ENCODE results near the gene SAT2. TPM values are rescaled to one million over a fixed set of nuclear protein-coding genes. Genes with fewer than 3 reads are reported as not detected.

SAT2 gene
- total RNA-seq, 1 experiment from 2014 or later: 54.9 TPM

DNA sequence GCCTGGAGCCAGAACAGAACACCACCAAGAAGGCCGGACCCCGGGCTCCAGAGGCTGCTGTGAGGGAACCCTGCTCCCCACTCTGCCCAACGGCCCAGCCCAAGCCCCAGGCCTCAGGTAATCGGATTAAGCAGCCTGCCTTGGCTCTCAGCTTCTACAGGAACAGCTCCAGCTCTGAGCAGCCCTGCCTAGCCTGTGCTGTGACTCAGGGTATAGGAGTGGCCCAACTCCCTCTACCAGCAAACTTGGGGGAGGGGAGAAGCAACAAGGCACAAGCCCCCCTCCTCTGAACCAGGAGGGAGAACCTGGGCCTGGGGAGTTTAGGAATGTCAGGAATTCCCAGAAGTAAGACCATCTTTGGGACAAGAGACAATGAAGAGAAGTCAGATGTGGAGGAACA is 36.9 kb downstream of the SAT2 start:
- Histone ChIP-seq H3K27me3 (ENCODE audit: insufficient read depth, low read length) (no peaks in the 10 kb centered on the region), H4K20me1 (ENCODE audit: insufficient read depth) (no peaks in the 10 kb centered on the region), H3K9me3 (ENCODE audit: control insufficient read depth in 1 of 2, insufficient read depth in 1 of 2, low read depth in 1 of 2, low read length in 2 of 2) (no peaks in the 10 kb centered on the region), H2AFZ (ENCODE audit: low read depth, low read length, poor library complexity, severe bottlenecking) (no peak overlapping the region), H3K9me2 (ENCODE audit: insufficient read depth) (no peaks in the 10 kb centered on the region), H3K9ac (ENCODE audit: low read length) (peak overlapping the region; percentile 18; the same call in 1 of the 2 replicates), H3K27ac (ENCODE audit: low read depth, low read length) (peak overlapping the region; percentile 33; the same call in 1 of the 2 replicates), H3K4me3 (replicated peaks in 1 of 2; ENCODE audit: low read depth in 1 of 2, low read length in 2 of 2) (no peak overlapping the region), H3K36me3 (ENCODE audit: control insufficient read depth in 1 of 2, insufficient read depth in 2 of 2, low read length in 2 of 2) (peaks cover 43 to 54% of the 10 kb centered on the region in 2 experiments; a peak in 3 of 4 replicates), H3K79me2 (ENCODE audit: insufficient read depth, low read length) (peaks cover 13% of the 10 kb centered on the region), H3K4me1 (ENCODE audit: control insufficient read depth in 1 of 2, insufficient read depth in 2 of 2, low read length in 2 of 2) (peaks cover 0 to 23% of the 10 kb centered on the region in 2 experiments; a peak in 3 of 4 replicates), H3K4me2 (ENCODE audit: low read length) (peak overlapping the region; percentile 24)
- BruUV-seq (replicated peaks): no TSS peak
- ChIA-PET CTCF (no interaction called here), RAD21 (ENCODE audit: low non-redundant PET in 1 of 2, low total read pairs in 2 of 2, uncharacterized antibody in 2 of 2, unreplicated experiment in 2 of 2) (no interaction called here), POLR2A (interaction anchor here (0.6 kb wide), 2 partner anchors 96 to 634 kb away, joined by 3 read pairs; partner anchors contain the start of gene TP53)
- TF ChIP-seq ZFX (IDR thresholded peaks at IDR 0.05) (no peak), EZH2phosphoT487 (IDR thresholded peaks at IDR 0.05; ENCODE audit: borderline replicate concordance) (no peak), POLR2AphosphoS5 (IDR thresholded peaks at IDR 0.05; ENCODE audit: low read depth, low read length) (no peak), RAD21 (IDR thresholded peaks at IDR 0.05; ENCODE audit: low read depth) (no peak)
- TF ChIP-seq, protein P1, sequence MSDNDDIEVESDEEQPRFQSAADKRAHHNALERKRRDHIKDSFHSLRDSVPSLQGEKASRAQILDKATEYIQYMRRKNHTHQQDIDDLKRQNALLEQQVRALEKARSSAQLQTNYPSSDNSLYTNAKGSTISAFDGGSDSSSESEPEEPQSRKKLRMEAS (IDR thresholded peaks at IDR 0.05): no peak
- ATAC-seq (peak; percentile 33; the same call in 1 of the 2 replicates), DNase-seq (ENCODE audit: low read depth, low spot score) (no peak)
- intact Hi-C loops (cut with micrococcal nuclease): no loop called here

DNA sequence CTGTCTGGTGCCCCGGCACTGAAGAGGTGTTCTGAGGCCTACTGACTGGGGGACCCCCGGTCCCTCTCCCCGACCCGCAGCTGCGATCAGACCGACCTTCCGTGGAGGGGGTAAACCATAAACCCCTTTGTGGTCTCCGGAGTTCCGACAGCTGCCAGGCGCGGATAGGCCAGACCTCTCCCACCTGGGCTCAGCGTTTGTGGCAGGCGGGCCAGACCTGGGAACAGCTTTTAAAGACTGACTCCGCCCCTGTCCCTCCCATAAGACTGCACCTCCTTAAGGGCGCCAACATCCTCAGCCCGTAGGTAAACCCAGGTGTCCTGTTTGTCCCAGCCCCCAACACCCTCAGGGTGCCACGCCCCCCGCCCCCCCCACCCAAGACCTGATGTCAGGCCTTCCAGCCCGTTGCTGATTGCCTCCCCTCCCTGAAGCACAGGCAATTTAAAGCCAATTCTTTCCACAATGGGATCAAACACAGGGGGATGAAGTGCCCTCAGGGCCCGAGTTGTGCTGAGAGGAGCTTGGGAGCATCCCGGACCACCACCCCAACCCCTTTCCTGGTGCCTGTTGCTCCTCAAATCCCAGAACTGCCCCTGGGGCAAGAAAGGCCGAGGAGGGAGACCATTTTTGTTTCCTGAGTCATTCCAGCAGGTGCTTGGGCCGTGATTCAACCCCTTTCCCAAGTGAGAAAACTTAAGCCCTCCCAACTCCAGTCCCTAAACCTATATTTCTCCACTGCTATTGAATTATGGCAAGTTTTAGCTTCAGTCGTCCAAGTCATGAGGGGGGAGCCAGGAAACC is 37.5 kb downstream of the SAT2 start, which contains the start of gene SOX15:
Gene SOX15 (minus strand): TSS at position 204 of the 801 bp plus-strand sequence. CDS start 418 bp downstream, outside the sequence.
- Histone ChIP-seq H3K27ac (ENCODE audit: low read depth, low read length) (peak within 1 kb of the TSS; percentile 33), H3K4me2 (ENCODE audit: low read length) (peak within 1 kb of the TSS; percentile 24), H4K20me1 (ENCODE audit: insufficient read depth) (no peaks in the 10 kb centered on the region), H3K9me3 (ENCODE audit: control insufficient read depth in 1 of 2, insufficient read depth in 1 of 2, low read depth in 1 of 2, low read length in 2 of 2) (no peaks in the 10 kb centered on the region), H3K27me3 (ENCODE audit: insufficient read depth, low read length) (no peaks in the 10 kb centered on the region), H3K36me3 (ENCODE audit: control insufficient read depth in 1 of 2, insufficient read depth in 2 of 2, low read length in 2 of 2) (peaks cover 40 to 47% of the 10 kb centered on the region in 2 experiments; a peak in 3 of 4 replicates), H3K9me2 (ENCODE audit: insufficient read depth) (no peaks in the 10 kb centered on the region), H3K4me1 (ENCODE audit: control insufficient read depth in 1 of 2, insufficient read depth in 2 of 2, low read length in 2 of 2) (peaks cover under 1 to 29% of the 10 kb centered on the region in 2 experiments; a peak in 3 of 4 replicates), H3K4me3 (replicated peaks in 1 of 2; ENCODE audit: low read depth in 1 of 2, low read length in 2 of 2) (no peak within 1 kb of the TSS), H3K79me2 (ENCODE audit: insufficient read depth, low read length) (peaks cover 19% of the 10 kb centered on the region), H2AFZ (ENCODE audit: low read depth, low read length, poor library complexity, severe bottlenecking) (no peak within 1 kb of the TSS), H3K9ac (ENCODE audit: low read length) (peak within 1 kb of the TSS; percentile 18; the same call in 1 of the 2 replicates)
- ChIA-PET CTCF (no interaction called here), POLR2A (interaction anchor here (0.6 kb wide), 2 partner anchors 97 to 635 kb away, joined by 3 read pairs; partner anchors contain the start of gene TP53), RAD21 (ENCODE audit: low non-redundant PET in 1 of 2, low total read pairs in 2 of 2, uncharacterized antibody in 2 of 2, unreplicated experiment in 2 of 2) (no interaction called here)
- intact Hi-C loops (cut with micrococcal nuclease): no loop called here
- TF ChIP-seq POLR2AphosphoS5 (IDR thresholded peaks at IDR 0.05; ENCODE audit: low read depth, low read length): 0 out of 2 replicates have a peak, but pooled peaks have one; percentile 16
- TF ChIP-seq YY1 (IDR thresholded peaks at IDR 0.05; ENCODE audit: extremely low read depth, insufficient replicate concordance, low read depth, low read length): no peak
- no TSS peak for BruUV-seq (replicated peaks)
- peak; percentile 5; the same call in 1 of the 2 replicates for ATAC-seq
- no peak for DNase-seq (ENCODE audit: low read depth, low spot score)

Data from HCT116 (cell line).